Osteocyte (in vitro differentiated cells): Measurements from ENCODE around the gene OGA. TPM values are rescaled to one million over a fixed set of nuclear protein-coding genes. Genes with fewer than 3 reads are reported as not detected.

Experiments used
- DNase-seq: peaks from one replicate; pipeline ENCODE4 v3.0.0; 2021; ENCODE audit warnings: mixed read lengths; ENCODE audit not compliant: unreplicated experiment; ENCODE audit errors: extremely low spot score
- H3K27ac Mint-ChIP-seq: one replicate; pipeline ENCODE4 v1.8.0; 2021; ENCODE audit warnings: mild to moderate bottlenecking, mixed read lengths; ENCODE audit not compliant: unreplicated experiment
- H3K27me3 Mint-ChIP-seq: one replicate; pipeline ENCODE4 v1.8.0; 2021; ENCODE audit warnings: mixed read lengths; ENCODE audit not compliant: unreplicated experiment
- H3K36me3 Mint-ChIP-seq: one replicate; pipeline ENCODE4 v1.8.0; 2021; ENCODE audit warnings: mixed read lengths; ENCODE audit not compliant: unreplicated experiment
- H3K4me1 Mint-ChIP-seq: one replicate; pipeline ENCODE4 v1.8.0; 2021; ENCODE audit warnings: mixed read lengths; ENCODE audit not compliant: unreplicated experiment
- H3K4me3 Mint-ChIP-seq: one replicate; pipeline ENCODE4 v1.8.0; 2021; ENCODE audit warnings: mild to moderate bottlenecking, moderate library complexity, mixed read lengths; ENCODE audit not compliant: unreplicated experiment
- H3K9me3 Mint-ChIP-seq: one replicate; pipeline ENCODE4 v1.8.0; 2021; ENCODE audit warnings: mixed read lengths; ENCODE audit not compliant: unreplicated experiment
- CTCF ChIP-seq: fragments of 200-600 bp; sonication (generic); IDR thresholded peaks from 2 replicates; pipeline ENCODE4 v1.5.0; 2021; ENCODE audit warnings: antibody characterized with exemption, mild to moderate bottlenecking, moderate library complexity
- total RNA-seq: library from RNA; stranded (reverse); gene quantifications from 2 replicates; pipeline ENCODE4 v1.2.1, GENCODE V29; 2021

The OGA gene
- total RNA-seq, 1 donor from 2014 or later: 113 TPM

- Mint-ChIP-seq H3K27ac (no peak overlapping the region), H3K4me3 (no peak overlapping the region), H3K4me1 (no peaks in the 10 kb centered on the region), H3K36me3 (peaks cover 3% of the 10 kb centered on the region), H3K27me3 (peaks cover 46% of the 10 kb centered on the region), H3K9me3 (no peaks in the 10 kb centered on the region)
- DNase-seq: no peak
- no peak for TF ChIP-seq CTCF
Measured at GRCh38 chr10:101744267-101744666, 74.0 kb downstream of the OGA start.

GRCh38 chr10:101741938-101742337, 76.3 kb downstream of the OGA start:
- Mint-ChIP-seq H3K9me3 (no peaks in the 10 kb centered on the region), H3K27ac (no peak overlapping the region), H3K4me3 (no peak overlapping the region), H3K4me1 (no peaks in the 10 kb centered on the region), H3K36me3 (peaks cover 3% of the 10 kb centered on the region), H3K27me3 (peaks cover 43% of the 10 kb centered on the region)
- TF ChIP-seq CTCF: no peak
- DNase-seq: no peak

GRCh38 chr10:101736666-101737065, 81.6 kb downstream of the OGA start:
- no peak for DNase-seq
- Mint-ChIP-seq H3K4me3 (no peak overlapping the region), H3K9me3 (no peaks in the 10 kb centered on the region), H3K27me3 (peaks cover 54% of the 10 kb centered on the region), H3K36me3 (no peaks in the 10 kb centered on the region), H3K27ac (no peak overlapping the region), H3K4me1 (no peaks in the 10 kb centered on the region)
- TF ChIP-seq CTCF: no peak

Other genes with a start within 250 kb of the OGA start
- gene POLL, start 230.2 kb downstream of the OGA start, total RNA-seq: 35.0 and 36.8 TPM in 2 replicates
- 14.9 and 15.3 TPM in 2 replicates for gene DPCD, start 230.1 kb downstream of the OGA start, total RNA-seq
- gene FBXW4, start 123.3 kb downstream of the OGA start, total RNA-seq: 44.6 and 51.5 TPM in 2 replicates
- not detected in 2 replicates for gene FGF8, start 42.3 kb downstream of the OGA start, total RNA-seq
- gene NPM3, start 35.0 kb downstream of the OGA start, total RNA-seq: 35.6 and 42.6 TPM in 2 replicates
- 3.2 and 3.5 TPM in 2 replicates for gene KCNIP2, start 25.4 kb upstream of the OGA start, total RNA-seq
- 27.8 and 28.8 TPM in 2 replicates for gene ARMH3, start 237.7 kb upstream of the OGA start, total RNA-seq
- gene HPS6, start 246.9 kb upstream of the OGA start, total RNA-seq: 21.5 and 22.2 TPM in 2 replicates